HTERT RPE-1 (cell line): ENCODE data around the gene FKBP7.
"Not testable (repeated sequence)": the region's sequence is repeated elsewhere in the genome, so short reads cannot be mapped to it uniquely, and the experiment has no call there.

Experiments used
- in situ Hi-C: fragments of 300-500 bp; cut with MboI; formaldehyde crosslinking; loops from 4 replicates; pipeline ENCODE4 v1.14.3; 2020; ENCODE audit warnings: low sequenced_read_pairs

Gene FKBP7

DNA sequence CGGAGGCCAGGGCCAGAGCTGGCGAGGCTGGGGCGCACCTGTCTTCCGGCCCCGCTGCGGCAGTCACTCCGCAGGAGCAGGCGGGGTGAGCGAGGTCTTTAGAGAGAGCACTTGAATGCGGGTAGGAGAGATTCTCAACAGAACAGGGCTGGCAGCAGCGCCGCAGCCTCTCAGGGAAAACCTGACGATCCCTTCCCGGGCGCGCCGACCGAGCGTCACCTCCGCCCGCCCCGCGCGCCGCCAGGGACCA lies 28.0 kb downstream of the FKBP7 start:
- in situ Hi-C loops = no loop called here

DNA sequence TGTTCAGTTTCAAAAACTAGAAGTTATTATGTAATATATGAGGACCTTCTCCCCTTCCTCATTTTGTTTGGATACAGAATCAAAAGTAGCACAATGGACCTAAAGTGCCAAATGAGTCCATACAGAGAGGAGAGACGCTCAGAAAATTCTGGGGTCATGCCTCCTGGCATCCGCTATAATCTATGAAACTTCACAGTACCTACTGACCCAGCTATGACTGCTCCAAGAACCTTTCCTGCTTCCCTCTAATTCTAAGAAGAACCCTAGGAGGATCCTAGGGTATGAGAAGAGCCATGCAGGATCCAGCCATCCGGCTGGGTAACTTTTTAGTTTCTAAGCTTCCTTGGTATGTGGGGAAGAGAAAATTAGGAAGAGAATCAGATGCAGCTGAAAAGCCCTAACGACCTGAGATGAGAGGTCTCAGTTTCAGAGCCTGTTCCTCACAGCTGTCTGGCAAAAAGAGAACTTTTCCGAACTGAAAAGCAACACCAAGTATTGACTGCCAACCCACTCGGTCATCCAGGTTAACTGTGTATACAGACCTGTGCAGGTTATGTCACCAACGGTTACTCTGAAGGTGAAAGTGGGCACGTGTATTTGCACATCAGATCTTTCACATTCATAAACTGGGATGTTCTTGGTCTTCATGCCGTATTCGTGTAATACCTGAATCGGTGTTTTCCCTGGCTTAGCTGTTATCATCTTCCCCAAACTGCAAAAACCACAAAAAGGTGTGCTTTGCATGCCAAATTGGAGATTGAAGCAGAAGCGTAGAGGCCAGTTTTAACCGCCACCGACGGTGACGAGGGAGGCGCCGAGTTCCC lies 28.5 kb downstream of the FKBP7 start:
- in situ Hi-C loops = no loop called here

DNA sequence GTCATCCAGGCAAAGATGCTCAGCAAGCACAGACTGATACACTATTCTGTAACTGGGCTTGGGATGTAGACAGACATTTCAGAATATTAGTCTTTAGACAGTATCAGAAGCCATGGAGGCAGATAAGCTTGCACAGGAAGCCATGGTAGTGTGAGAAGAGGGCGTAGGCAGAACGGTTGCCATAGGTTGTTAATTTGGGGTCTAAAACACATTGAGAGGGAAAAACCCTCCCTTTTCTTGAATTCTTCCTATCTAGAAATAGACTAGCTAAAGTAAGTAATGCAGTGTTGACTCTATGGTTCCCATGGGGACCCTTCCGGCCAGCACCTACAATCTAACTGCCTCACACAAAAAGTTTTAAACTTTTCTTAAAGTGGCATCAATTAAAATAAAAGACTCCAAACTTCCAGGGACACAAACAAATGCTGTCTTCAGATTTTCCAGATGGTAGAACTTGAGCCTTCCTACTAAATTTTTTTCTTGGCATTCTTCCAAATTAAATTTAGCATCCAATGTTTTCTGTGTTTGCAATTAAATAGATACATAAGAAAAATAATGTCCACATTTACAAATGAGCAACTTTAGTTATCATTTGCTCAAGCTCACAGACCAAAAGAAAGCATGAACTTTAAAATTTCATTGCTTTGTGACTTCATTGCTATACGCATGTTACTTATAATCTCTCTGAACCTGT lies 29.3 kb downstream of the FKBP7 start:
- in situ Hi-C loops = no loop called here

DNA sequence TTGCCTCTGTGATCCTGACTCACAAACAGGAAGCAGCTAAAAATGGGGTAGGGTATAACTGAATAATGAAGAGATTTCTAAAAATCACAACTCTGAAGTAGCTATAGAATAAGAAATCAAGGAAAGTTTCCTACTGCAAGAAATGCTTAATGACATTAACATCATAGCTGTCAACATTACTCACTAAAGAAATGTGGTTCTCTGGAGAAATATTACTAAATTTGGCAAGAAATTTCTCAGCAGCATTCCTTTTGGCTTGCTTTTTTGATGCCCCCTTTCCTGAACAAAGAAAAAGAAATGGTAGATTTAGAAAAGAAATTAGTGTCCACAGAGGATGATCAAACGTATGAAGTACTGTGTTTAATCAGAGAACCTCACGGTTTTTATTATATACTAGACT lies 37.0 kb downstream of the FKBP7 start:
- in situ Hi-C loops = no loop called here

DNA sequence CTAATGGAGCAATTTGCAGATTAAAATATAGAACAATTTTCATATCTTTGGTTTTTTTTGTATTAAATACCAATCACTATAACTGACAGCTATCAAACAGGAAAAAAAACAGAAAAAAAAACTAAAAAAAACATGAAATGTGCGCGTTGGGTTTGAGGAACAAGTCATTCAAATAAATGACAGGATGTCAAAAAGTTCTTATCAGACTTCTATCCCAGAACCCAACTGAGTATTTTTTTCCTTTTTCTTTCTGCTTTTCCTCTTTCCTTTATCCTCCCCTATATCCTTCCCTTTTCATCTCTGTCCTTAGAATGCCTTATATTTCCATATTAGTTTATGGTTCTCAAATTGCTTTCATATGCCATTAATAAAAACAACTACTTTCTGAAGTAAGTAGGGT lies 41.7 kb downstream of the FKBP7 start:
- in situ Hi-C loops = no loop called here

DNA sequence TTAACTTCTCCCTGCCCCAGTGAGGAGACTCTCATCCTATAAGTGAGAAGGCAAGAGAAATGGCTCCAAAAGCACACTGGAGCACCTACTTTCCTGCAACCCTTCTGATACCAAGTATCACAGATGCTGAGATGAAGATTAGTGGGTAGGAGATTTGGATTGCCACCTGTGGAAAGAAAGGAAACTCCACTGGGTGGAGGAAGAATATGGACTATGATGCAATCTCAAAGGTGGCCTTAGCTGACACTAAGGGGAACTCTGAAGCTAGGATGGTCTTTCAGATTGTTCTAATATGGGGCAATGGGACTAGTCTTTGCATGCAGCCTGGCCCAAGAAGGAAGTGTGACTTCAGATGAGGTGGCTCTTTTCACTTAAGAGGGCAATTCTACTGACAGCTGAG lies 49.1 kb downstream of the FKBP7 start:
- in situ Hi-C loops = no loop called here

DNA sequence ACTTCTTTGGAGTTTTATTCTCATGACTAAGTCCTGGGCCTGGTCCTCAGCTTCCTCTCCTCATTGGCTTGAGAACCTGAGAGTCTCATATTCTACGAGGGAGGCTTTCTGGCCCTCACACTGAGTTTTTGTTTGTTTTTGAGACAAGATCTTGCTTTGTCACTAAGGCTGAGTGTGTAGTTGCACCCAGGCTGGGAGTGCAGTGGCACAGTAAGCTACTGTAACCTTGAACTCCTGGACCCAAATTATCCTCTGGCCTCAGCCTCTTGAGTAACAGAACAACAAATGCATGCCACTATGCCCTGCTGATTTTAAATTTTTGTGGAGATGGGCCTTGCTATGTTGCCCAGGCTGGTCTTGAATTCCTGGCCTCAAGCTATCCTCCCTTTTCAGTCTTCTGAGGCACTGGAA lies 50.0 kb downstream of the FKBP7 start:
- in situ Hi-C loops = no loop called here

DNA sequence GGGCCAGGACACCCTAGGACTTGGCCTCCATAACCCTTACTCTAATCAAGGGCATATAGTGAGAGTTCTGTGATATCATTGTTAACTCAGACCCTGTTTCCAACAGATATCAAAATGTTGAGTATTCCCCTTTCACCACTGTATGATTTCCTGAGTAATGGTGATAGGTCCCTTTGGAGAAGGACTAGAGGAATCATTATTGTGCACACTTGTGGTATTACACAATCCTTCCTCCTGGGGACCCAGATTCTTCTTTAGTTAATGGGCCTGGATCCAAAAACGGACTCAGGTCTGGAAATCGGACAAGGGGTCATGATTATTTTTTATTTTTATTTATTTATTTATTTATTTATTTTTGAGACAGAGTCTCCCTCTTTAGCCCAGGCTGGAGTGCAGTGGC lies 50.9 kb downstream of the FKBP7 start:
- in situ Hi-C loops = no loop called here

DNA sequence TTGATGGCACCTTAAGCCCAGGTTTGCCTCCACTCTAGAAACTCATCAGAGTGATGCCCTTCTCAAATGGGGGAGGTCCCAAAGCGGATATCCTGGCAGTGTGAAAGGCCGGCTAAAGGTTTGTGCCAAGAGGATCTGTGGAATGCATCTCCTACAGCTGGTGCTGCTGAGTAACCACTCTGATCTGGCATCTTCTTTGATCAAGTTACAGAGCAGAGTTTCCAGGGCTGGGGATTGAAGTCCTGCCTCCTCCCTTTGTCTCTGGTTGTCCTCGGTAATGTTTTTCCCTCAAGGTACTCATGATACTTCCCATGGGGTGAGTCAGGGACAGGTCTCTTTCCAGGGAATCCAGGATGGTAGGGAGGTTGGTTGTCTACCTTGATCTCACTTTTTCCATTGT lies 52.0 kb downstream of the FKBP7 start:
- in situ Hi-C loops = no loop called here

DNA sequence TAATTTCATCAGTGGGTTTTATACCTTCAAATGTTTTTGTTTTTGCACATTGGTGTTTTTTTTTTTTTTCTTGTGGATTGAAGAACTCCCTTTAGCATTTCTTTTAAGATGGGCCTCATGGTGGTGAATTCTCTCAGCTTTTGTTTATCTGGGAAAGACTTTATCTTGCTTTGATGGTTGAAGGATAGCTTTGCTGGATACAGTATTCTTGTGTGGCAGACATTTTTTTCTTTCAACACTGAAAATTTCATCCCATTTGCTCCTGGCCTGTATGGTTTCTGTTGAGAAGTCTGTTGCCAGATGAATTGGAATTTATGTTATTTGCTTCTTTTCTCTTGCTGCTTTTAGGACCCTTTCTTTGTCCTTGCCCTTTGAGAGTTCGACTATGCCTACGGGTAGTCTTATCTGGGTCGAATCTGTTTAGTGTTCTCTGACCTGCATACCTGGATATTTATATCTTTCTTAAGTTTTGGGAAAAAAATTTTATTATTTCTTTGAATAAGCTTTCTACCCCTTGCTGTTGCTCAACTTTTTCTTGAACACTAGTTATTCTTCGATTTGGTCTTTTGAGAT lies 53.1 kb downstream of the FKBP7 start:
- in situ Hi-C loops = no loop called here

DNA sequence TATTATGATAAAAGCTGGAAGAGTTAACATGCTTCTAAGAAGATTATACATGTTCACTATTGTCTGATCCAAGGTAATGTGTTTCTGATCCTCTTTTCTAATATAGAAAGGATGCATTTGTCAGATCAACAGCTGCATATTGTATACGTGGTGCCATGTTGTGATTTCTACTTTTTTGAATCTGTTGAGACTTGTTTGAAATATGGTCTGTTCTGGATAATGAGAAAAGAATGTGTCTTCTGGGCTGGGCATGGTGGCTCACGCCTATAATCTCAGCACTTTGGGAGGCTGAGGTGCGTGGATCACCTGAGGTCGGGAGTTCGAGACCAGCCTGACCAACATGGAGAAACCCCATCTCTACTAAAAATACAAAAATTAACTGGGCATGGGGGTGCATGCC lies 54.7 kb downstream of the FKBP7 start:
- in situ Hi-C loops = not testable (repeated sequence)

DNA sequence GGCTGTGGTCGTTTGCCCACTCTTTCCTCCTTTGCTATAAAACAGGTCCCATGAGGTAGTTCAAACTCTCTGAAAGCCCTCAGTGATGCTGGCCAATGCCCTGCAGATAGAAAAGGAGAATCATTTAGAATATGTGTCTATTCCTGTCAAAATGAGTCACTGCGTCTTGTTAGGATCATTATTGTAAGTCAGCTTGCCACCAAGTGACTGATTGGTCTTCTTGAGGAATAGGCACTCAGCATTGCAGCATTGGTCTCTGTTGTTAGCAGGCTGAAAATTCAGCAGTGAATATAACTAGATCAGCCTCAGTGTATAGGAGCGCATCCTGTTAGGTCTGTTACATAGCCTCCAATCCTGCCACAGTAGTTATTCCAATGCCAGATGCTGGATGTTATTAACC lies 56.3 kb downstream of the FKBP7 start:
- in situ Hi-C loops = no loop called here

DNA sequence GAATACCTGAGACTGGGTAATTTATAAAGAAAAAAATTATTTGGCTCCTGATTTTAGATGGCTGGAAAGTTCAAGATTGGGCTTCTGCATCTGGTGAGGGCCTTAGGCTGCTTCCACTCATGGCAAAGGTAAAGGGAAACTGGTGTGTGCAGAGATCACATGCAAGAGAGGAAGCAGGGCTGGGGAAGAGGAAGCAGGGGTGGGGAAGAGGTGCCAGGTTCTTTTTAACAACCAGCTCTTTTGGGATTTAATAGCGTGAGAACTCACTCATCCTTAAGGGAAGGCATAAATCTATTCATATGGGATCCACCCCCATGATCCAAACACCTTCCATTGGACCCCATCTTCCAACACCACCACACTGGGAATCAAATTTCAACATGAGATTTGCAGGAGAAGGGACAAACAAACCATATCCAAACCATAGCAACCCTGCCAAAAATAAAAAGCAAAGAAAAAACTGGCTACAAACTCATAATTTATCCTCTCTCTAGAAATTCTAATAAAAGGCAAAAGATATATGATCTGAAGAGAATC lies 57.9 kb downstream of the FKBP7 start:
- in situ Hi-C loops = no loop called here

DNA sequence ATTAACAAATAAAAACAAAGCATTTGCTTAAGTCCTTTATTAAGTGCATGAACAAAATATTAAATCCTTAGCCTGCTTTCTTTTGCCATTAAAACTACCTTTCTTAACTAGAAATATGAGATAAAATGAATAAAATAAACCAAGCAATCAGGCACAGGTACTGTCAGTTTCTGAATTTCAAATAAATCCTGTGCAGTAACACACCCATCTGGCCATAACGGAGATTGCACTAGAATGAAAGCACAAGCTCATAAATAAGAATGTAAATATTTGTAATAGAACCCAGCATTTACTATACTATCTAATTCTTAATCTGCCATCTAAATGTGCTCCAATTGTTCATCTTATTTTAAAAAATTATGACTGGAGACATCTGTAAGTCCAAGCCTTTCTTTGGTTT lies 59.3 kb downstream of the FKBP7 start:
- in situ Hi-C loops = no loop called here

DNA sequence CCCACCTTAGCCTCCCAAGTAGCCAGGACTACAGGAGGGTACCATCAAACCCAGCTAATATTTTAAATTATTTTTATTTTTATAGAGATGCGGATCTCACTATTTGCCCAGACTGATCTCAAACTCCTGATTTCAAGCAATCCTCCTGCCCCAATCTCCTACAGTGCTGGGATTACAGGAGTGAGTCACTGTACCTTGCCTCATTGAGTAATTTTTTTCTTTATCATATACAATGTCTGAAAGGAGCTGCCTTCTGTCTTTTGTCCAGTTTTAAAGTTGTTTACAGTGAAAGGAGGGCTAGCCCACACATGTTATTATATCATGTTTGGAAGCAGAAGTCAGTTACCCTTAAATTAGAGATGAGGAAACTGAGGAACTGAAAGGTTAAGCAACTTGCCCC lies 60.0 kb downstream of the FKBP7 start:
- in situ Hi-C loops = no loop called here

DNA sequence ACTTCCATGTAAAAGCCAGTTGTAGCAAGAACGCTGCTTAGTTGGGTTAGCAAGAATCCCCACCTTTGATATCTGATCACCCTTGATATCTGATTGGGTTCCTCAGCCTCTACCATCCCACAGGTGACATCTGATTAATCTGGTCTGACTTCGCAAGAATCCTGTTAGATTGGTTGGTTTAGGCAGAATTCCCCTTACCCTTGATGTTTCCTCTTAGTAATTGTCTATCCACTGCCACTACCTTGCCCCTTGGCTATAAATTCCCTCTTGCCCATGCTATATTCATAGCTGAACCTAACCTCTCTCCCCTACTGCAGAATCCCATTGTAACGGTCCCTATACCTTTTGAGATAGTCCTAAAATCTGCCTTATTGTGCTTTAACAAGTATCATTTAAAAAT lies 60.5 kb downstream of the FKBP7 start:
- in situ Hi-C loops = no loop called here

DNA sequence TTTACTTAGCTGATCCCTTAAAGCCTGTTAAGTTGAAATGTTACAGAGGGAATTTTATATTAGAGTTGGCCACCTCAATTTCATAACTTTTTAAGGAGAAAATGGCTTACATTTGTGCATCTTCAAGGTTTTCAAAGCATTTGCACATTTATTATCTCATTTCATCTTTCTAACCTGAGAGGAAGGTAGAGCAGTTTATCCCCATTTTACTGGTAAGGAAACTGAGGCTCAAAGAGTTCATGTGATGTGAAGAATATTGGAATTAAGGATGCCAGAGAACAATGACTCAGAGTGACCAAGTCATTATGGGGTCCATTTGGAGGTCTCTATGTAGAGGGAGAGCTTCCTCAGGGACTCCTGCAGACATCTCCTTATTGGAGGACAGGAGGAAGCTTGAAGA lies 62.4 kb downstream of the FKBP7 start:
- in situ Hi-C loops = no loop called here

DNA sequence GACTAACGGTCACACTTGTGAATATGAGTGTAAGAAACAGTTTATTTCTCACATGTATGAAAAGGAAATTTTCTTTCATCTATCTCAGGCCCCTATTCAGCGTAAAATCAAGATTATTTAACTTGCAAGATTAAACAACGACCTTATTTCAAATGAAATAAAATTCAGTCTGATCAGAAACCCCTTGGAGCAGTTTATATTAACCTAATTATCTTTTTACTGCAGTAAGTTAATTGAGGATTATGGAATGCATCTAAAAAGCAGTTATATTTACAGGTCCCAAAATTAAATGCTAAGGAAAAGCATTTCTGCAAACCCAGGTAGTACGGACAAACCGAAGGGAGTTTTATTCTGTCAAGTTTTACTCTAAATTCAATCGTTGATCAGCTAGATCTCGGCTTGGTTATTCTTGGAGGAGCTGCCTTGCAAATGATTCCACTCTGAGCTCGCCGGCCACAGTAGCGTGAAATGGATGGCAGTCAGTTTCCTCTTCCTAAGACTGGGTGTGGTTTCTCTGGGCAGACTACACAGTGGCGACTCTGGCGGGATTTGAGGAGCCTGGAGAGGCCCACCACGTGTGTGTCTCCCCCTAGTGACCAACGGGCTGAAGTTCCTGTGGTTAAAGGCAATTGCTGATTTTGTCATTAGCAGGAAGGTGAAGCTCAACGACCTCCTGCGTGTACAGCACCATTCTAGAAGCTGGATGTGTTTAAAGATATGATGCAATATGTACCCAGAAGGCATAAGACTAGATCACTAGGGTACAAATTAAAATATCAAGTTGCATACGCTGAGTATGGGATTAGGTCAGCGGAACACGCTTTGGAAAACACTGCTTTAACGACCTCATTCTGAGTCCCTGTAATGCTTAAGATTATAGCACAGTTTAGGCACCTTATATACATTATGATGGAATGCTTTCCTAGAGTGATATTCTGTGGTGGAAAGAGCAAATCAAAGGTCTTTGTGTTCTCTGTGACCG lies 63.8 kb downstream of the FKBP7 start:
- in situ Hi-C loops = no loop called here
